ENCODE results near the gene BRD7. TPM values are rescaled to one million over a fixed set of nuclear protein-coding genes. Genes with fewer than 3 reads are reported as not detected.

BRD7 gene
- total RNA-seq, 1 experiment from 2014 or later, result 122 TPM

- ATAC-seq (no peak), DNase-seq (ENCODE audit: low spot score) (no peak)
- no peaks in the 10 kb centered on the region for H3K4me1 Mint-ChIP-seq
- H3K4me3 Mint-ChIP-seq, result no peak overlapping the region
- peaks cover 14% of the 10 kb centered on the region for H3K27me3 Mint-ChIP-seq (ENCODE audit: low read depth)
- TF ChIP-seq FOXJ3 (CRISPR knock-in tag; IDR thresholded peaks at IDR 0.05; ENCODE audit: borderline replicate concordance), result no peak
- TF ChIP-seq FOXP1 (CRISPR knock-in tag; IDR thresholded peaks at IDR 0.05; ENCODE audit: borderline replicate concordance), result no peak
- TF ChIP-seq NR2C2 (CRISPR knock-in tag; IDR thresholded peaks at IDR 0.05), result no peak
- TF ChIP-seq, protein P1, sequence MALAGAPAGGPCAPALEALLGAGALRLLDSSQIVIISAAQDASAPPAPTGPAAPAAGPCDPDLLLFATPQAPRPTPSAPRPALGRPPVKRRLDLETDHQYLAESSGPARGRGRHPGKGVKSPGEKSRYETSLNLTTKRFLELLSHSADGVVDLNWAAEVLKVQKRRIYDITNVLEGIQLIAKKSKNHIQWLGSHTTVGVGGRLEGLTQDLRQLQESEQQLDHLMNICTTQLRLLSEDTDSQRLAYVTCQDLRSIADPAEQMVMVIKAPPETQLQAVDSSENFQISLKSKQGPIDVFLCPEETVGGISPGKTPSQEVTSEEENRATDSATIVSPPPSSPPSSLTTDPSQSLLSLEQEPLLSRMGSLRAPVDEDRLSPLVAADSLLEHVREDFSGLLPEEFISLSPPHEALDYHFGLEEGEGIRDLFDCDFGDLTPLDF (CRISPR knock-in tag; IDR thresholded peaks at IDR 0.05), result no peak
- no peak for TF ChIP-seq PRRX2 (CRISPR knock-in tag; IDR thresholded peaks at IDR 0.05)
- TF ChIP-seq ZNF396 (CRISPR knock-in tag; IDR thresholded peaks at IDR 0.05; ENCODE audit: borderline replicate concordance), result no peak
- TF ChIP-seq, protein P2, sequence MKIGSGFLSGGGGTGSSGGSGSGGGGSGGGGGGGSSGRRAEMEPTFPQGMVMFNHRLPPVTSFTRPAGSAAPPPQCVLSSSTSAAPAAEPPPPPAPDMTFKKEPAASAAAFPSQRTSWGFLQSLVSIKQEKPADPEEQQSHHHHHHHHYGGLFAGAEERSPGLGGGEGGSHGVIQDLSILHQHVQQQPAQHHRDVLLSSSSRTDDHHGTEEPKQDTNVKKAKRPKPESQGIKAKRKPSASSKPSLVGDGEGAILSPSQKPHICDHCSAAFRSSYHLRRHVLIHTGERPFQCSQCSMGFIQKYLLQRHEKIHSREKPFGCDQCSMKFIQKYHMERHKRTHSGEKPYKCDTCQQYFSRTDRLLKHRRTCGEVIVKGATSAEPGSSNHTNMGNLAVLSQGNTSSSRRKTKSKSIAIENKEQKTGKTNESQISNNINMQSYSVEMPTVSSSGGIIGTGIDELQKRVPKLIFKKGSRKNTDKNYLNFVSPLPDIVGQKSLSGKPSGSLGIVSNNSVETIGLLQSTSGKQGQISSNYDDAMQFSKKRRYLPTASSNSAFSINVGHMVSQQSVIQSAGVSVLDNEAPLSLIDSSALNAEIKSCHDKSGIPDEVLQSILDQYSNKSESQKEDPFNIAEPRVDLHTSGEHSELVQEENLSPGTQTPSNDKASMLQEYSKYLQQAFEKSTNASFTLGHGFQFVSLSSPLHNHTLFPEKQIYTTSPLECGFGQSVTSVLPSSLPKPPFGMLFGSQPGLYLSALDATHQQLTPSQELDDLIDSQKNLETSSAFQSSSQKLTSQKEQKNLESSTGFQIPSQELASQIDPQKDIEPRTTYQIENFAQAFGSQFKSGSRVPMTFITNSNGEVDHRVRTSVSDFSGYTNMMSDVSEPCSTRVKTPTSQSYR (CRISPR knock-in tag; IDR thresholded peaks at IDR 0.05), result no peak
- no peak for TF ChIP-seq CREB1 (CRISPR knock-in tag; IDR thresholded peaks at IDR 0.05)
- TF ChIP-seq CBFB (CRISPR knock-in tag; IDR thresholded peaks at IDR 0.05; ENCODE audit: low read depth), result no peak
- no peak for TF ChIP-seq ZNF317 (CRISPR knock-in tag; IDR thresholded peaks at IDR 0.05; ENCODE audit: borderline replicate concordance, low read depth)
- no peak for TF ChIP-seq OVOL2 (CRISPR knock-in tag; IDR thresholded peaks at IDR 0.05; ENCODE audit: borderline replicate concordance)
- no peak for TF ChIP-seq RELA (CRISPR knock-in tag; IDR thresholded peaks at IDR 0.05; ENCODE audit: borderline replicate concordance)
- TF ChIP-seq ZNF232 (CRISPR knock-in tag; IDR thresholded peaks at IDR 0.05), result no peak
- no peak for TF ChIP-seq SMAD4 (CRISPR knock-in tag; IDR thresholded peaks at IDR 0.05)
- H3K27ac Mint-ChIP-seq, result no peak overlapping the region
- CTCF ChIA-PET, result no interaction called here
- peaks cover 73% of the 10 kb centered on the region for H3K9me3 Mint-ChIP-seq
- peaks cover 39% of the 10 kb centered on the region for H3K36me3 Mint-ChIP-seq
- POLR2A ChIA-PET, result no interaction called here
Observed at GRCh38 chr16:50416388-50416787, 47.6 kb upstream of the BRD7 start.

- ATAC-seq, result no peak
- ChIA-PET POLR2A (interaction anchor here (0.6 to 0.8 kb wide), 2 partner anchors 30 to 86 kb away, joined by 4 to 5 read pairs; no protein-coding TSS in a partner anchor), CTCF (interaction anchor here (0.6 kb wide), 2 partner anchors 95 to 207 kb away, joined by 3 read pairs; no protein-coding TSS in a partner anchor)
- TF ChIP-seq ZNF396 (CRISPR knock-in tag; IDR thresholded peaks at IDR 0.05; ENCODE audit: borderline replicate concordance) (no peak), NR2C2 (CRISPR knock-in tag; IDR thresholded peaks at IDR 0.05) (no peak), SMAD4 (CRISPR knock-in tag; IDR thresholded peaks at IDR 0.05) (no peak), NFATC4 (CRISPR knock-in tag; IDR thresholded peaks at IDR 0.05) (no peak), MYBL2 (CRISPR knock-in tag; IDR thresholded peaks at IDR 0.05) (no peak)
- TF ChIP-seq, protein P3, sequence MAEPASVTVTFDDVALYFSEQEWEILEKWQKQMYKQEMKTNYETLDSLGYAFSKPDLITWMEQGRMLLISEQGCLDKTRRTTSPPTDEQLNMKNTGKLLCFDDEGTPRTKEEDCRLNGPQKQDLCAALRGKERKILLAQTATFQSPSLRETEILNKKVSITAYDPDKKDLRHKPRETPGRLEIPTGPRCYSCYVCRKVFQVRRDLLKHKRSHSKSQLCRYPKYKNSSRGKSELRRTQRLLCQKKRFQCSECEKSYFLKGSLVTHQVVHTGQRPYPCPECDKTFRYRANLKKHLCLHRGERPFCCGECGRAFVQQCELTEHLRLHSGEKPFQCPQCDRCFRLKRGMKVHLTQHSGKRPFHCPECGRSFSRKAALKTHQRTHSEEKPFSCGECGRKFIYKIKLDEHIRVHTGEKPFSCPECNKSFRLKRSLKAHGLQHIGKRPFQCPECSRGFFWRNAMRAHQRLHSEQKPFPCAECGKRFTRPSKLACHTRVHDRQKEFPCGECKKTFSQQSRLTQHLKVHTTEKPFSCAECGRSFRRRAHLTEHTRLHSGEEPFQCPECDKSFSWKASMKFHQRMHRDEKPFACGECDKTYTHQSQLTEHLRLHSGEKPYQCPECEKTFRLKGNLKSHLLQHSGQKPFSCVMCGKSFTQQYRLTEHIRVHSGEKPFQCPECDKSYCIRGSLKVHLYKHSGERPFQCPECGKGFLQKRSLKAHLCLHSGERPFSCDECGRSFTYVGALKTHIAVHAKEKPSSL (CRISPR knock-in tag; conservative IDR thresholded peaks at IDR 0.05), result no peak
- H3K36me3 Mint-ChIP-seq, result peaks cover 30% of the 10 kb centered on the region
- H3K4me1 Mint-ChIP-seq, result no peaks in the 10 kb centered on the region
- no peak overlapping the region for H3K4me3 Mint-ChIP-seq
- DNase-seq (ENCODE audit: low spot score), result no peak
- peaks cover 14% of the 10 kb centered on the region; the same call in 1 of the 2 replicates for H3K27me3 Mint-ChIP-seq (ENCODE audit: low read depth)
- peaks cover 70% of the 10 kb centered on the region for H3K9me3 Mint-ChIP-seq
- H3K27ac Mint-ChIP-seq, result no peak overlapping the region
Observed at GRCh38 chr16:50414152-50414551, 45.4 kb upstream of the BRD7 start.

GRCh38 chr16:50411034-50411433, 42.2 kb upstream of the BRD7 start:
- H3K36me3 Mint-ChIP-seq, result peaks cover 8% of the 10 kb centered on the region; the same call in 1 of the 2 replicates
- H3K4me3 Mint-ChIP-seq, result no peak overlapping the region
- peaks cover 6% of the 10 kb centered on the region for H3K4me1 Mint-ChIP-seq
- peaks cover 5% of the 10 kb centered on the region; the same call in 1 of the 2 replicates for H3K27me3 Mint-ChIP-seq (ENCODE audit: low read depth)
- H3K9me3 Mint-ChIP-seq, result peaks cover 42% of the 10 kb centered on the region
- ATAC-seq (no peak), DNase-seq (ENCODE audit: low spot score) (no peak)
- no peak overlapping the region for H3K27ac Mint-ChIP-seq
- CTCF ChIA-PET, result no interaction called here
- POLR2A ChIA-PET, result no interaction called here
- TF ChIP-seq, protein P4, sequence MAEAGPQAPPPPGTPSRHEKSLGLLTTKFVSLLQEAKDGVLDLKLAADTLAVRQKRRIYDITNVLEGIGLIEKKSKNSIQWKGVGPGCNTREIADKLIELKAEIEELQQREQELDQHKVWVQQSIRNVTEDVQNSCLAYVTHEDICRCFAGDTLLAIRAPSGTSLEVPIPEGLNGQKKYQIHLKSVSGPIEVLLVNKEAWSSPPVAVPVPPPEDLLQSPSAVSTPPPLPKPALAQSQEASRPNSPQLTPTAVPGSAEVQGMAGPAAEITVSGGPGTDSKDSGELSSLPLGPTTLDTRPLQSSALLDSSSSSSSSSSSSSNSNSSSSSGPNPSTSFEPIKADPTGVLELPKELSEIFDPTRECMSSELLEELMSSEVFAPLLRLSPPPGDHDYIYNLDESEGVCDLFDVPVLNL (CRISPR knock-in tag; IDR thresholded peaks at IDR 0.05; ENCODE audit: borderline replicate concordance, low read depth), result no peak
- TF ChIP-seq ZBTB43 (CRISPR knock-in tag; IDR thresholded peaks at IDR 0.05) (no peak), ZNF671 (CRISPR knock-in tag; IDR thresholded peaks at IDR 0.05) (no peak), NR3C1 (CRISPR knock-in tag; conservative IDR thresholded peaks at IDR 0.05; ENCODE audit: low read depth) (no peak)
- TF ChIP-seq, protein P5, sequence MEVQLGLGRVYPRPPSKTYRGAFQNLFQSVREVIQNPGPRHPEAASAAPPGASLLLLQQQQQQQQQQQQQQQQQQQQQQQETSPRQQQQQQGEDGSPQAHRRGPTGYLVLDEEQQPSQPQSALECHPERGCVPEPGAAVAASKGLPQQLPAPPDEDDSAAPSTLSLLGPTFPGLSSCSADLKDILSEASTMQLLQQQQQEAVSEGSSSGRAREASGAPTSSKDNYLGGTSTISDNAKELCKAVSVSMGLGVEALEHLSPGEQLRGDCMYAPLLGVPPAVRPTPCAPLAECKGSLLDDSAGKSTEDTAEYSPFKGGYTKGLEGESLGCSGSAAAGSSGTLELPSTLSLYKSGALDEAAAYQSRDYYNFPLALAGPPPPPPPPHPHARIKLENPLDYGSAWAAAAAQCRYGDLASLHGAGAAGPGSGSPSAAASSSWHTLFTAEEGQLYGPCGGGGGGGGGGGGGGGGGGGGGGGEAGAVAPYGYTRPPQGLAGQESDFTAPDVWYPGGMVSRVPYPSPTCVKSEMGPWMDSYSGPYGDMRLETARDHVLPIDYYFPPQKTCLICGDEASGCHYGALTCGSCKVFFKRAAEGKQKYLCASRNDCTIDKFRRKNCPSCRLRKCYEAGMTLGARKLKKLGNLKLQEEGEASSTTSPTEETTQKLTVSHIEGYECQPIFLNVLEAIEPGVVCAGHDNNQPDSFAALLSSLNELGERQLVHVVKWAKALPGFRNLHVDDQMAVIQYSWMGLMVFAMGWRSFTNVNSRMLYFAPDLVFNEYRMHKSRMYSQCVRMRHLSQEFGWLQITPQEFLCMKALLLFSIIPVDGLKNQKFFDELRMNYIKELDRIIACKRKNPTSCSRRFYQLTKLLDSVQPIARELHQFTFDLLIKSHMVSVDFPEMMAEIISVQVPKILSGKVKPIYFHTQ (CRISPR knock-in tag; IDR thresholded peaks at IDR 0.05), result no peak
